GM21737 (cell line): ENCODE measurements around the gene ZIM2.

ENCODE experiments used
- ATAC-seq: cut with Tn5 transposase; IDR thresholded peaks from one replicate; pipeline ENCODE4 v1.9.1; 2021; ENCODE audit warnings: mild to moderate bottlenecking, moderate library complexity; ENCODE audit not compliant: unreplicated experiment

ZIM2 gene

DNA sequence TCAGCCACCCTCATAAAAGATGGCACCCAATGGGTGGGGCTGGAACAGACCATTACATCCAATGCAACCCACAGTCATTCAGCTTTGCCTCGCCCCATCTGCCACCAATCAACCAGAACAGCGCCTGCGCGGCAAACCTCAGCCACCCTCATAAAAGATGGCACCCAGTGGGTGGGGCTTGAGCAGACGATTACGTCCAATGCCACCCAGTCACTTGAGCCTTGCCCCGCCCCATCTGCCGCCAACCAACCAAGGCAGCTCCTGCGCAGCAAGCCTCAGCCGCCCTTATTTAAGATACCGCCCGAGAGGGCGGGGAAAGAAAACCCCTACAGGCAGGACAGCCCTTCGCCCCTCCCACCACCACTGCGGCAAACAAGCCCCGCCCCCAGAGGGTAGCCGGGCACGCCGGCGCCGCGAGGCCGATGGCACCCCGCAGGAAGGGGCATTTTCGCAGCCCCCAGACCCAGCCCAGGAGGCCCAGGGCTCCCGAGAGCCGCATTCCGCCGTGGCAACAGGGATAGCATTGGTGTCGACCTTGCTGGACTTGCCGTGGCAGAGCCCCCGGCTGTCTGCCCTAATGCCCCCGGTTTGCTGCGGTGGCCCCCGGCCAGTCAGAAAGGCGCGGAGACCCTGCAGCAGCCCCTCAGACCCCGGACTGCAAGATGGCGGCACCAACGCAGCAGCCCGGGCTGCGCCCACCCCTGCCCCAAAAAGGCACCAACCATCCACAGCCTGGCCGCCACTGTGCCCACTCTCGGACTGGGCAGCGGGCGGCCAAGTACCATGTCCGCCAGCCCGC lies 675 bp downstream of the ZIM2 start:
- no peak for ATAC-seq

DNA sequence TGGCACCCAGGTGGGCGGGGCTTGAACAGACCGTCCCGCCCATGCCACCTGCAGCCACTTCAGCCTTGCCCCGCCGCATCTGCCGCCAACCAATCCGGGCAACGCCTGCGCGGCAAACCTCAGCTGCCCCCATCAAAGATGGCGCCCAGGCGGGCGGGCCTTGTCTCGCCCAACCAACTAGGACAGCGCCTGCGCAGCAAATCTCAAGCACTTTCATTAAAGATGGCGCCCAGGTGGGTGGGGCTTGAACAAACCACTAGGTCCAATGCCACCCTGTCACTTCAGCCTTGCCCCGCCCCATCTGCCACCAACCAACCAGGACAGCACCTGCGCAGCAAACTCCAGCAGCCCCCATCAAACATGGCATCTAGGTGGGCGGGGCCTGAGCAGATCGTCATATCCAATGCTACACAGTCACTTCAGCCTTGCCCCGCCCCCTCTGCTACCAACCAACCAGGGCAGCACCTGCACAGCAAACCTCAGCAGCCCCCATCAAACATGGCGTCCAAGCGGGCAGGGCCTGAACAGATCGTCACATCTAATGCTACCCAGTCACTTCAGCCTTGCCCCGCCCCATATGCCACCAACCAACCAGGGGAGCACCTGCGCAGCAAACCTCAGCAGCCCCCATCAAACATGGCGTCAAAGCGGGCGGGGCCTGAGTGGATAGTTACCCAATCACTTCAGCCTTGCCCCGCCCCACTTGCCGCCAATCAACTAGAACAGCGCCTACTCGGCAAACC lies 1.4 kb downstream of the ZIM2 start:
- ATAC-seq: no peak

DNA sequence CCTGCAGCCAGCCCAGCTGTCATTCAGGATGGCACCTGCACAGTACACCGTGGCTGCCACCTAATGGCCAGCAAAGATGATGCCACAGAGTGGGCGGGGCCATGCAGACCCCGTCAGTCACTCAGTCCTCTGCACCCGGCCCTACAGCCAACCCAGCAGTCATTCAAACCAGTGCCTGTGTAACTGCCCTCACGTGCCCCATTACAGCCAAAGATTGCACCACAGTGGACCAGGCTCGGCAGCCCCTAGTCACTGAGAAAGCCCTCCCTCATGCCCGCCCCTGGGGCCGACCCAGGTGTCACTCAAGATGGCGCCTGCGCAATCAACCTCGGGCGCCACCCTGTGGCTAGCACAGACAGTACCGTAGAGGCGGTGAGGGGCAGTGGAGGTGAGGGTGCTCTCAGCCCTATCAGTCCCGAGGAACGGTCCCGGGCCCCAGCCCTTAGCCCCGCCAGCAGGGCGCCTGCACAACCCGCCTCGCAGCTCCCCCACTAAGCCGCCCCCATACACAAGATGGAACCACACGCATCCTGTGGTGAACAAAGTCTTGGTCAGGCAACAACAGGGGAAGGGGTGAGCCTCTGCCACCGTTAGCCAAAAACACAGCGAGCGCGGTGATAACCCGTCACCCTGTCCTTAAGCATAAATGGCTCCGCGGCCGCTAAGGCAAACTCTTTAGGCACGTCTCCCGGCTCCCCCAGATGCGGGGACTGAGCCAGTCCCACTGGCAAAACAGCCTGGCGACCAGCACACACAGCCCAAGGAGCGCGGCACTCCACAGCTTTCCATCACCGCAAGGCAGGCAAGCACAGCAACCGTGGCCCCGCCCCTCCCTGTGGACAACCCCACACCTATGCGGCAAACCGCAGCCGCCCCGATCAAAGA lies 2.3 kb downstream of the ZIM2 start:
- no peak for ATAC-seq

DNA sequence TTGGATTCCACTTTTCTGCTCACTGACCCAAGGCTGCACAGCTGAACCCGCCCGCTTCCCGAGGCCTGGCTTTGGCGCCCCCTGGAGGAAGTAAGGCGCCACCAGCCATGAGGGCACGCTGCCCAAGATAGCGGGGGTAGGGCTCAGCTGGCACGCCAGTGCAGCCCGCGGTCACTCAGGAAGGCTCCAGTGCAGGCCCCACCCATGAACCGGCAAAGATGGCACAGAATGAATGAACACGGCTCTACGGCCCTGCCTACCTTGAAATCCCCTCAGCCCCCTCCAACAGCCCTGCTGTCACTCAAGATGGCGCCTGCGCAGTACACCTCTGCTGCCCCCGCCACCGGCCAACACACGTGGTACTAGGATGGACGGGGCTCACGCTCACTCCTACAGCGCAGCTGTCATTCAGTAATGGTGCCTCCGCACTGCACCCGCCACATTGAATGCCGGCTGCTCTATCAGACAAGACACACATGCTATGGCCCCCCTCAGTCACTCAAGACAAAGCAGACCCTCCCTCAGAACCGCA lies 3.0 kb downstream of the ZIM2 start:
- ATAC-seq: no peak

DNA sequence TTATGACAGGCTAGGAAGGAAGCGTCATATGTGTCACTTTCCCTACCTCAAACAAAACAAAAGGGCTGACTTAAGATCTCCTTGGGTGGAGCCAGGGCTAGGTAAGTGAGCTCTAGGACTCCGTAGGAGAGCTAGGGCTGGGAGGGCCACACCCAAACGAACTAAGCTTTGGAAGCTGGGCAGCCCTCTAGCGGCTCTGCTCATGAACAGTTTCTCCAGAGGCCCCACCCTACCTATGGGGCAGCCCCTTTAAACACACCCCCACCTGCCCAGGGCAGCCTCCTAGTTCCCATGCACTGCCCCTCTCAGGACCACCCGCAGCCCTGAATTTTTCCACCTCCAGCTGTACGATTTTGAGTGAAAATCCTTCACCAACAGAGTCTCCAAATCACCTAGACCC lies 3.5 kb downstream of the ZIM2 start:
- no peak for ATAC-seq

DNA sequence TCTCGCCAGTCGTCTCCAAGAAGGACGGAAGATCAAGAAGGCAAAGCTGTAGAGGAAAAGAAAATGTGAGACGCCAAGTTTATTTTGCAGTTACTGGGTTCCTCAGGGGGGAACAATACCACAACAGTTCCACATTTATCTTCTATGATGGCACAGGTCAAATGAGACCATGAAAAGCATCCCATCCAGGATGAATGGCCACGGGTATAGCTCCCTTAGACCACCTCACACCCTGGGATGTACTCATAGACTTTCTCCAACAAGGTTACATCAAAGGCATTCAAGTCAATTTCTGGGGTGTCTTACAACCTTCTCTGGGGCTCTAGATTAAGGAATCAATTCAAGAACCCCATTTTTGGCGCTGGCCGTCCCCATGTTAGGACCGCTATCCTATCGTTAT lies 4.5 kb downstream of the ZIM2 start:
- ATAC-seq: no peak

DNA sequence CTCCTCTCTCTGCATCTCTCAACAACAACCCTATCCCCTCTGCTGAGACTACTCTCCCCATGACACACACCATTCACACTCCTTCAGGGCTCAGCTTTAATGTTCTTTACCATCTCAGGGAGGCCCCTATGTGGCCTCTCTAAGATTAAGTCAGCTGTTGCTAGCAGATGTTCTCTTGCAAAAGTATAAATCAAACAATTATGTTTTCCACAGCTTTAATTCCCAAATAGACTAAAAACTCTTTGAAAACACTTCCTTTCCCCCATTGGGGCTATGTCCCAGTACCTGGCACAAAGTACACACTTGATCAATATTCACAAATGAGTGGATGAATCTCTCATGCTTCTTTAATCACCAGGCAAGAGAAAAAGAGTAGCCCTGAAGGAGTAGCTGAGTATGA lies 5.1 kb downstream of the ZIM2 start:
- ATAC-seq: no peak

DNA sequence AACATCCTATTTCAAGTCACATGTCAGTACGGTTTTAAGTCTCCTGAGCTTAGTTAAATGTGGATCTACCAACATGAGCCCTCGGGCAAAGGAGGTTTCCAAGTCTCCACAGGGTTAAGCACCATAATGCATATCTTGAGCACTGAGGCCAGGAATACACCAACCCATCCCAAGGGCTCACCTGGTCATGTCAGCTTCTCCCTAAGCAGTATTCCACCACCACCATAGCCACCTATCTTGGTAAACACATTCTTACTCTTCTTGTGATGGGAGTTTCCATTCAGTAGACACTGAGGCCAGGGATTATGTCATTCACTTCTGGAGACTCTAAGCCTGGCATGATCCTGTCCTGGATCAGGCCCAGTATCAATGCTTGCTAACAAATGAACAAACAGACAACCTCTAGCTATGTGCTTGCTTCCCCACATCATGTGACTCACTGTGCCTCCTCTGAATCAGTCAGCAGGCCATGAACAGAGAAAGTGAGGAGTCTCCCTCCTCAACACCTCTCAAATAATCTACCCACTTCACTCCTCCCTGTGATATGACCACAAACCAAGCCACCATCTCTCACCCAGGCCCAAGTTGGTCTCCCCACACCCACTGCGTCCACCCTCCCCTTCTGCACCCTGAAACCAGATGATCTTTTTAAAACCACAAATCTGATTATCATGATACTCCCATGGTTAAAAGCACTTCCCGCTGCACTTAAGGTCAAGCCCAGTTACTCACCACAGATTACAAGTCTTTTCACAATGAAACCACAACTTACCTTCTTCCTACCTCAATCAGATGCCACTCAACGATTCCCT lies 5.8 kb downstream of the ZIM2 start:
- no peak for ATAC-seq

DNA sequence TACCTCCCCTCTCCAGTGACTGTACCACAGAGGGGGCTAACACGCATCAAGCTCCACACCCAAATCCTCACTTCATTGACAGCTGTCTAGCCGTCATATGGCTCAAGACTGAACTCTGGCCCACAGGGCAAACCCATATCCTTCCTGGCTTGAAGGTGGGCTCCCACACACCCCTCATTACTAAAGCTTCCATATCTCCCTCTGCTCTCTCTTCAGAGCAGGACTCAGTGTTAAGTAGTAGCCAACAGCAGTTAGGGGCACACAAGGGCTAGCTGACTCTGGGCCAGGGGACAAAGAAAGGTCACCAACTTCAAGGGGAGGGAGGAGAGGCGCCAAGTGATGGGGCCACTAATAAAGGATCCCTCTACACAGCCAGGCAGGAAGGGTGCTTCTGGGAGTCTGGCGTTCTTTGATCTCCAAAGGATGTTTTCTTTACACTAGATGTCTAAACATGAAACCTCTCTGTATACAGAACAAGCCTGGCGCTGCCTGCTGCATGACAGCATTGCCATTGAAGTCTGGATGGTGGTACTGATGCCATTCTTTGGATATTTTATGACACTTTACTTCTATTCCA lies 8.1 kb downstream of the ZIM2 start:
- ATAC-seq: no peak

DNA sequence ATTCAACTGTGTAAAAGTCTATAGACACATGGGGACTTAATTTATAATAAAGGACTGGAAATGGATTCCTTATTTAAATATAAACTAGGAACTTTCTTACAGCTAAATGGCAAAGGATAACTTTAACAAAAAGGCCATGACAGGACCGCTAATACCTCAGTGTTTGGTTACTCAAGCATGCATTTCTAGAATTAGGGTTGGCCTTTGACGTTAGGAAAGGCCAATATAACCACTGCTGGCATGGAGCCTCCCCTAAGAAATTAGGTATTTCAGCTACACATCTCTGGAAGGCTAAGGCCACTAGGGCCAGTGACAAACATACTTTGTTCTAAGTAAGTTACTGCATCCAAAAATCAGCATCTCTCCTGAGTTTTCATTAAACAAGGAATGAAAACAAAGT lies 9.3 kb downstream of the ZIM2 start:
- no peak for ATAC-seq

DNA sequence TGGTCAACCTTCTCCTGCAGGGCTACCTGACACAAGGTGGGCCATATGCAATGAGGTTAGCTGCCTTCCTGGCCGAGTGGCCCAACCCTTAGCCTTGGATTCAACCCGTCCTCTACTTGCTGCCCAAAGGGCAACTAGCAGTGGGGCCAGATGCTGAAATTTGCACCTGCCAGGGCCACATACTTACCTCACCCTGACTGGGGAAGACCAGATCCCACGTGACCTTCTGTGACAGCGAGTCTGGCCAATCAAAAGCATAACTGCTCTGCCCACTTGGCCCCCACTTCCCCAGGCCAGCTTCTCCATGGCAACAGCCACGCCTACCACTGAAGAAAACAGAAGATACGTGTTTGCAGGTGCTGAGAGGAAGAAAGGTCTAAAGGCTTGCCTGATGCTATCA lies 10.9 kb downstream of the ZIM2 start:
- ATAC-seq: no peak

DNA sequence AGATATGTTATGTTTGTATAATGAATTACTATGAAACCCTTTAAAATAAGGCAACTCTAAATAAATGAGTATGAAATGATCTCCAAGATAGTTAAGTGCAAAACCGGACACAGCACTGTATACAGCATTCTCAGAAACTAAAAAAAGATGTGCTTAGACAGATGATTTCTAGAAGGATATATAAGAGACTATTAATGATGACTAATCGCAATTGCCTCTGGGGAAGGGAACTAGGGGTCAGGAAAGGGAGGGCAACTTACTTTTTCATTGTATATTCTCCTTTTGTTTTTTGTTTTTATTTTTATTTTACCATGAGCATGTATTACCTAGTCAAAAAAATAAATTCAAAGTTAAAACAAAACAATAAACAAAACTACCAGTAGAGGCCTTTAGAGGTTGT lies 12.8 kb downstream of the ZIM2 start:
- ATAC-seq: no peak

DNA sequence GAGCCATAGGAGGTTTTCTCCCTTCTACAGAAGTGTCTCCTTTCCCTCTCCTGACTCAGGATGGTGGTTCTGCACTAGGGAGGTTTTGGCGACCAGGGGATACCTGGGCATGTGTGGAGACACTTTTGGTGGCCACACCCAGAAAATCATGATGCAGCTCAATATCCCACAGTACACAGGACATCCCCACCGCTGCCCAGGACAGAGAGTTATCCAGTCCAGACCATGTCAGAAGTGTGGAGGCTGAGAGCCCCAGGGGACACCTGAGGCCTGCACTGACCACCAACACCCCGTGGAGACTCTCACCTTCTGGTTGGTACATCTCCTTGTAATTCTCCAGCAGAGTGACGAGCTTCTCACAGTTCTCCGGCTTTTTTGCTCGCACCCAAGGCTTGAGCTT lies 16.6 kb downstream of the ZIM2 start:
- no peak for ATAC-seq

DNA sequence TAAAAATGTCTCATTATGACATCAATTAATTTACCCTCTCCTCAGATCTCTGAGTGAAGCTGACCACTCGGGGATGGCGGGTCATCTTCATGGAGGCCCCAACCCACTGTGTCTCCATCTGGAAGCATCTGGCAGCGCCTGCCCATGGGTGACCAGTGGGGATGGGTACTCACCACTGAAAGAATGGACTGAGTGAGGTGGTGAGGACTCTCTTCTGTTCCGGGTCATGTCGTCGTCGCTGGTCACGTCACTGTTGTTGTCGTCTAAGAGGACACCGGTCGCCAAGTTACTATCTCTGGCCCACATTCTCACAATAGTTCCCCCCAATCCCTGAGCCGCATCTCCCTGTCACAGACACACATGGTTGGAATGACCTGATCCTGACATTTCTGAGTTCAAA lies 17.1 kb downstream of the ZIM2 start:
- no peak for ATAC-seq

DNA sequence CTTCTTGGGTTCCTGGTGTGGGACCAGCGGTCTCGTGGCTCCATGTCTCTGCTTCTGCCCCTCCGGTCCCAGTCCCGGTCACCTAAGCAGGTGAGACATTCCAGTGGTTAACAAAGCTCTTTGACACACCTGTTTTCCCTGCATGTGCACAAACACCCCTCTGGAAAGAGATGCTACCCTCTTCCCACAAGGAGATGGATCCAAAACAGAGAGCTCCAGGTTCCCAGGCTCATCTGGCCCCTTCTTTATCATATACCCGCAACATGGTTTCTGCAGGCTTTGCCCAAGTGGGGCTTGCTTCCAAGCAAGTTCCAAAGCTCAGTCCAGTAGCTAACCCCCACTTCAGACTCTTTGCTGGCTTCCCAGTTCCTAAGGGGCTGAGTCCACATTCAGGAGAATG lies 17.8 kb downstream of the ZIM2 start:
- no peak for ATAC-seq

DNA sequence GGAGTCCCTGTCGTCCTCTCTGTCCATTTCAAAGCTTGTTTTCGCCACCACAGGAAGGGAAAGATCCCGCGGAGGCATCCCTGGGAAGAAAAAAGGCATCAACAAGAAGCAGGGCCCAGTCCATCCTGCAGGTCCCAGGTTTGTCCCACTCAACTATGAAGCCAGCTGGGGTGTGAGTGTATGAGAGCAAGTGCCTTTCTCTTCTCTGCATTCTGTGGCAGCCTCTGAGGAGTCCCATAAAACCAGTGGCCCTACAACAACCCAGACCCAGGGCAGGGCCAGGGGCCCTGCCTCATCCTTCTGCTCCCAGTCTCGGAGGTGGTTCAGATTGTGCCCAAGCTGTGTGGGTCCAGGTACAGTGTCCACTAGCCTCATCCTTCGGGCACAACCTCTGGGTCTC lies 18.9 kb downstream of the ZIM2 start:
- no peak for ATAC-seq

DNA sequence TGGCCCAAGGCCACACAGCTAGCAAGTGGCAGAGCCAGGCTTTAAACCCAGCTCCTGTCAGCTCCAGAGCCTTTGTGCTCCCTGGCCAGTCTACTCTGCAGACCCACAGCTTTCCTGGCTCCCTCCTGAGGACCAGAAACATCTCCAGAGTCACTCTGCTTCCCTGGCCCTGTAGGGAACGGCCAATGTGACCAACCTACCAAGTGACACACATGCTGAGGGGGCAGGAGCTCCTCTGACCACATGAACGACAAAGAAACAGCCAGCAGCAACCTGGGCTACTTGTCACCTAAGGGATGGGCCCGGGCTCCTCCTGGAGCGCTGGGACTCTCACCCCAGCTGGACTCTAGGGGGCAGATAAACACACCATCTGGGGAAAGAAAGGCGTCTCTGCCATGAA lies 19.3 kb downstream of the ZIM2 start:
- ATAC-seq: no peak

DNA sequence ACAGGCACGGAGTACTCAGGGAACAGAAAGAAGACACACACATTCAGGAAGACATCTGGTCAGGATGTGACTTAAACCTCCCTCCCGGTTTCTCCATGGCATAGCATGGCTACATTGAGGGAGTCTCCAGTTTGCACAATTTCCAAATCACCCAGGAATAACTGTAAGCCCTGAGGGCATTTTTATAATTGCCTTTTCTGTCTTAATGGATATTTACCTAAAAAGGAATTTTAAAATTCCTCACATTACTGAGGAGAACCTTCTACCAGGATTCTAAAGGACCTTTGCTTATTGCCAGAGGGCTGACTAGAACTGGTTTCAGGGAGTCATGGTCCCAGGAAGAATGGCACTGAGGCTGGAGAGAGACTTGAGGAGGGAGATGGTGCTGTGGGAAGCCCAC lies 21.4 kb downstream of the ZIM2 start:
- ATAC-seq: no peak

DNA sequence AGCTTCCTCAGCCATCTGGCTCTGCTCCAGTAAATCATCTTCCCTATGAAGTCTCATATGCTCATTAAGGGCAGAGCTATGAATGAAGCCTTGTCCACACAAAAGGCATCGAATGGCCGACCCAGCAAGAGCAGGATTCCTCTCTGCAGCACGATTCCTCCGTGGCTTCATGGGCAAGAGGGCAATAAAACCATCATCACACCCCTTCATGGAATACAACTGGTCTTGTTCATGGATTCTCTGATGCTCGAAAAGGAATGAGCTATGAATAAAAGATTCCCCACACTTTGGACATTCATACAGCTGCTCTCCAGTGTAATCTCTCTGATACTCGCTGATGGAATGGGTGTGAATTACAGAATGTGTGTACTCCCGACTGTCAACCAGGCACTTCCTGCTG lies 25.9 kb downstream of the ZIM2 start:
- no peak for ATAC-seq

DNA sequence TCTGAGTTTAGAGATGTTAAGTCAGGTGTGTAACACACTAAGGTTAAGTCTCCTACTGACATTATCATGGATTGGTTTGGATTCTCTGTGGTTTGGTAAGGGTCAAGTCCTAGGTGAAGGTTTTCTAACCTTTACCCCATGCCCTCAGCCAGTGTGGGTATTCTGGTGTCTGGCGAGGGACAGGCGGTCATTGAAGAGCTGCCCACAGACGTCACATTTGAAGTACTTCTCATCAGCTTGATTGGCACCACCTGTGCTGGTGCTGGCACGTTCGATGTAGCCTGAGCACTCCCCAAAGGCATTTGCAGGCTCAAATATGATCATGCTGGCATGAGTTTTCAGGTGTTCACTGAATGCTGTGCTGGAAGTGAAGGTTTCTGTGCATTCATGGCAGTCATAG lies 27.0 kb downstream of the ZIM2 start:
- no peak for ATAC-seq
